ENCODE measurements around the gene NHSL2. TPM values are rescaled to one million over a fixed set of nuclear protein-coding genes. Genes with fewer than 3 reads are reported as not detected.

Gene NHSL2
- 0.25 to 0.42 TPM (median 0.27 TPM) in 5 replicates for total RNA-seq (2022; extraction: Qiagen RNA extraction; ENCODE audit: low read depth)

DNA sequence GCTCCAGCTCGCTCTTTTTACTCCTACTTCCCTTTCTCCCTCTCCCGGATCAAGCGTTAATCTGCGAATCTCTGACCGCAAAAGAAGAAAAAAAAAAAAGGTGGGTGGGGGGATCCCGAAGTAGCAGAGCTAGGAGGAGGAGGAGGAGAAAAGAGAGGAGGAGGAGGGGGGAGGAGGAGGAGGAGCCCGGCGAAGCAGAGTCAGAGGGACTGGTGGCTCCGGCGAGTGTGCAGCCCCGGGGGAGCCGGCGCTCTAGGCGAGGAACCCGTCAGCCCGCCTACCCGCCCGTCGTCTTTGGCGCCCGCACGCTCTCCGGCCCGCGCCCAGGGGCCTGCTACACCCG, at the start of gene NHSL2:
TSS of gene NHSL2 (plus strand) at position 203 of the 343 bp plus-strand sequence.

GRCh38 chrX:72131317-72132294, 221.0 kb downstream of the NHSL2 start, which contains the start of gene RTL5:
TSS of gene RTL5 (minus strand) at chrX:72131915.

DNA sequence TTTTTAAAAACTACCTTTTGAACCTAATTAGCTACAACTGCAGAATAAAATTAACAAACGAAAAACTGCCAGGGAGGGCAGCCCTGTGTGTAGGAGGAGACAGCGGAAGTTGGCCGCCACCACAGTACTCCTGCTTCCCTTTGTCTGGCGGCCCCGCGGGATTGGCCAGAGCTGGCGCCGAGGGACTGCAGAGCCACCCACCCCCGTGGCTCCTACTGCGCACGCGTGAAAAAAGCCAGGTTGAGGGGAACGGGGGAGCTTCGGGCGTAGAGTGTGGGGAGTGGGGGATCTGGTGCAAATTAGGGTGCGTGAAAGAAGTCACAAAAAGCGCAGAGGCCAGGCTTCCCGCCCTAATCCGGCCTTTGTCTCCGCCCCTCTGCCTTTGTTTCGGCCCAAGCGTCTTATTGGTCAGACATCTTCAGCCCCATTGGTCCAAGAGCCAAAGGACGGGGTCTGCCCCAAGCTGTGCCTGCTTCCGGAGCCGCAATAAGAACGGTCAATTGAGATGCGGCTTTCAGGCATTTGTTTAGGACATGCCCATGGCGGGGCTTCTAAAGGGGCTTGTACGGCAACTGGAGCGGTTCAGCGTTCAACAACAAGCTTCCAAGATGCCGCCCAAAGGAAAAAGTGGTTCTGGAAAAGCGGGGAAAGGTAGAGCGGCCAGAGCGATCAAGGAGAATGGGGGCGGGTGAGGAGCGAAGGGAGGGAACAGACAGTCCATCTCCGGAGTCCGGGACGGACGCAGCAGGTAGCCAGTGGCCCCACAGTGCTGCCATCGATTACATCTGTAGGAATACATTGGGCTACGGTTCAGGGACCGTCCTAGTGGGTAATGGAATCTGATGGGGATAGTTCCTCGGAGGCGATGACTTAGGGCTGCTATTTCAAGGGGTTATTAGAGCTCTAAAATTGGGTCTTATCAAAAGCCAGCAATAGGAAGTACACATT, 270.8 kb downstream of the NHSL2 start, which contains the start of gene PIN4:
TSS of gene PIN4 (plus strand) at position 580 of the 948 bp plus-strand sequence. CDS start at position 609, 29 bp downstream.

Other genes with a start within 250 kb of the NHSL2 start
- gene CXorf49, start 192.6 kb upstream of the NHSL2 start, total RNA-seq (2022; extraction: Qiagen RNA extraction; ENCODE audit: low read depth), result not detected in 5 replicates
- gene CXorf49B, start 147.5 kb upstream of the NHSL2 start, total RNA-seq (2022; extraction: Qiagen RNA extraction; ENCODE audit: low read depth), result not detected in 5 replicates
- 1.9 to 3.2 TPM (median 2.8 TPM) in 5 replicates for gene RTL5, start 221.1 kb downstream of the NHSL2 start, total RNA-seq (2022; extraction: Qiagen RNA extraction; ENCODE audit: low read depth)

All from A549 treated with ZK216348 at 1 μM for 4 hours (cell line).